HUDEP-2 (cell line): ENCODE measurements around the gene TMEM129.

Experiments
- DNase-seq, 76 experiments: peaks; one replicate each; lab custom pipeline; 2025; ENCODE audit not compliant: unreplicated experiment in 76 of 76; lab: John Stamatoyannopoulos, UW

Gene TMEM129

GRCh38 chr4:1746265-1746691, 25.2 kb upstream of the TMEM129 start:
- peak in 70 of 76 experiments; percentile 4 to 86 (median 68) for DNase-seq

GRCh38 chr4:1745697-1746096, 24.6 kb upstream of the TMEM129 start:
- DNase-seq = no peak

GRCh38 chr4:1745165-1745564, 24.0 kb upstream of the TMEM129 start:
- no peak for DNase-seq

GRCh38 chr4:1744552-1744951, 23.4 kb upstream of the TMEM129 start:
- no peak for DNase-seq

GRCh38 chr4:1743975-1744374, 22.9 kb upstream of the TMEM129 start:
- no peak for DNase-seq

- no peak for DNase-seq
These were observed 22.4 kb upstream of the TMEM129 start for GRCh38 chr4:1743551-1743950.

- DNase-seq = no peak
These were observed 20.1 kb upstream of the TMEM129 start for GRCh38 chr4:1741208-1741607.

- DNase-seq = no peak
These were observed 19.0 kb upstream of the TMEM129 start for GRCh38 chr4:1740021-1740545.

GRCh38 chr4:1739358-1739757, 18.2 kb upstream of the TMEM129 start:
- DNase-seq = no peak

GRCh38 chr4:1738410-1738809, 17.3 kb upstream of the TMEM129 start:
- DNase-seq = no peak

- no peak for DNase-seq
These were observed 16.5 kb upstream of the TMEM129 start for GRCh38 chr4:1737666-1738065.

- DNase-seq = no peak
These were observed 15.7 kb upstream of the TMEM129 start for GRCh38 chr4:1736812-1737211.

GRCh38 chr4:1735215-1735614, 14.1 kb upstream of the TMEM129 start:
- DNase-seq = no peak

GRCh38 chr4:1732911-1733310, 11.8 kb upstream of the TMEM129 start:
- DNase-seq = no peak

GRCh38 chr4:1731180-1731579, 10.1 kb upstream of the TMEM129 start:
- DNase-seq = no peak

GRCh38 chr4:1730532-1731135, 9.5 kb upstream of the TMEM129 start:
- no peak for DNase-seq

- DNase-seq = no peak
These were observed 7.2 kb upstream of the TMEM129 start for GRCh38 chr4:1728061-1728980.

- peak in 11 of 76 experiments; percentile 5 to 29 (median 18) for DNase-seq
These were observed 6.3 kb upstream of the TMEM129 start for GRCh38 chr4:1727117-1728031.

- peak in 73 of 76 experiments; percentile 6 to 89 (median 75) for DNase-seq
These were observed 5.2 kb upstream of the TMEM129 start for GRCh38 chr4:1726146-1726934.

- no peak for DNase-seq
These were observed 4.4 kb upstream of the TMEM129 start for GRCh38 chr4:1725521-1725920.
